Nephron (organoid): ENCODE data around the gene DOK5.

Source experiments
- H3K27ac Mint-ChIP-seq, 3 experiments: 2 replicates each; pipeline ENCODE4 v1.8.0; 2020; ENCODE audit warnings: mixed read lengths in 3 of 3, mild to moderate bottlenecking in 2 of 3, moderate library complexity in 1 of 3
- H3K27me3 Mint-ChIP-seq: 2 replicates; pipeline ENCODE4 v1.8.0; 2021; ENCODE audit warnings: low read depth, mild to moderate bottlenecking, moderate library complexity, mixed read lengths
- H3K36me3 Mint-ChIP-seq: 2 replicates; pipeline ENCODE4 v1.8.0; 2020; ENCODE audit warnings: low read depth, mixed read lengths
- H3K4me1 Mint-ChIP-seq: 2 replicates; pipeline ENCODE4 v1.8.0; 2020; ENCODE audit warnings: mixed read lengths
- H3K4me3 Mint-ChIP-seq, 3 experiments: 2 replicates each; pipeline ENCODE4 v1.8.0; 2020; ENCODE audit warnings: mild to moderate bottlenecking in 3 of 3, mixed read lengths in 3 of 3, moderate library complexity in 2 of 3
- H3K9me3 Mint-ChIP-seq: 2 replicates; pipeline ENCODE4 v1.8.0; 2020; ENCODE audit warnings: mixed read lengths
- TF ChIP-seq, protein P1 (sequence below), 3 experiments: fragments of 200-600 bp; sonication (generic); IDR thresholded peaks; one replicate each; pipeline ENCODE4 v1.5.0; 2021; ENCODE audit warnings: antibody characterized with exemption in 3 of 3; ENCODE audit not compliant: unreplicated experiment in 3 of 3

The DOK5 gene

DNA sequence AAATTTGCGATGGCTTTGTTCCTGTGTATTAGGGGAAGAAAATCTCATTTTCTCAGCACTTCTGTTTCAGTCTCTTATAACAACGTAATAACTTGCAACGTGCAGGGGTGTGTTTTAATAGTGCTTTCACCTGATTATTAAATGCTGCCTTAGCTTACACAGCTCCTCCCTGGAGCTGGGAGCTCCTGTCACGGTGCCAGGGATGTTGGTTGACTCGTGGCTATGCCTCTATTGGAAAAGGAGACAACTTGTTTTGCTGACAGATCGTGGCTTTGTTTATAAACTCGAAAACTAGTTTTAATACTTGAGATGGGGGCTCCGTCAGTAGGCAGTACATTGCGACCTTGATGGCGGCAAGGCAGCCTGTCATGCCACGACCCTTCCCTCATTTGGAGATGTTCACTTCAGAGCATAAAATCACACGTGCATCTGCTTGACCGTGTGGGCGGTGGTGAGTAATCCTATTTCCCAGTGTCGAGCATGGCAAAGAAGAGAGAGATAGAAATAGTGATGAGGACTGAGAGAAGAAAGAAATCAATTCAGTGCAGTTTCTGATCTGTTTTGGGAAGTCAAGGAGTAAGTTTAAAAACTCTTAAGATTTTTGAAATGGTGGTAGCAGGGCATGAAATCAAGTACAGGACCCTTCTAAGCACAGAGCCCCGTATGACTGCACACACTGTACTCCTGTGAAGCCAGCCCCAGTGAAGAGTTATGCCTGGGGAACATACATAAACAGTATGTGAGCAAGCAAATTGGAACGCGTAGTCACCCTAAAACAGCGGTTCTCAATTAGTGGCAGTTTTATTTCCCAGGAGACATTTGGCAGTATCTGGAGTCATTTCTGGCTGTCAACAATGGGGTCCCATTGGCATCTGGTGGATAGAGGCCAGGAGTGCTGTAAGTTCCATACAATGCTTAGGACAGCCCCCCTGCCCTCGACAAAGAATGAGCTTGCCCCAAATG lies 147.2 kb downstream of the DOK5 start:
- Mint-ChIP-seq H3K36me3 (no peaks in the 10 kb centered on the region), H3K4me1 (peaks cover 67% of the 10 kb centered on the region), H3K9me3 (no peaks in the 10 kb centered on the region), H3K27me3 (peaks cover 5% of the 10 kb centered on the region), H3K27ac (peak overlapping the region; percentile 2 to 72 (median 36)), H3K4me3 (peak overlapping the region in 1 of 3 experiments; percentile 0)
- TF ChIP-seq, protein P1, sequence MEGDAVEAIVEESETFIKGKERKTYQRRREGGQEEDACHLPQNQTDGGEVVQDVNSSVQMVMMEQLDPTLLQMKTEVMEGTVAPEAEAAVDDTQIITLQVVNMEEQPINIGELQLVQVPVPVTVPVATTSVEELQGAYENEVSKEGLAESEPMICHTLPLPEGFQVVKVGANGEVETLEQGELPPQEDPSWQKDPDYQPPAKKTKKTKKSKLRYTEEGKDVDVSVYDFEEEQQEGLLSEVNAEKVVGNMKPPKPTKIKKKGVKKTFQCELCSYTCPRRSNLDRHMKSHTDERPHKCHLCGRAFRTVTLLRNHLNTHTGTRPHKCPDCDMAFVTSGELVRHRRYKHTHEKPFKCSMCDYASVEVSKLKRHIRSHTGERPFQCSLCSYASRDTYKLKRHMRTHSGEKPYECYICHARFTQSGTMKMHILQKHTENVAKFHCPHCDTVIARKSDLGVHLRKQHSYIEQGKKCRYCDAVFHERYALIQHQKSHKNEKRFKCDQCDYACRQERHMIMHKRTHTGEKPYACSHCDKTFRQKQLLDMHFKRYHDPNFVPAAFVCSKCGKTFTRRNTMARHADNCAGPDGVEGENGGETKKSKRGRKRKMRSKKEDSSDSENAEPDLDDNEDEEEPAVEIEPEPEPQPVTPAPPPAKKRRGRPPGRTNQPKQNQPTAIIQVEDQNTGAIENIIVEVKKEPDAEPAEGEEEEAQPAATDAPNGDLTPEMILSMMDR (IDR thresholded peaks at IDR 0.05; ENCODE audit: unreplicated experiment in 3 of 3) = no peak

DNA sequence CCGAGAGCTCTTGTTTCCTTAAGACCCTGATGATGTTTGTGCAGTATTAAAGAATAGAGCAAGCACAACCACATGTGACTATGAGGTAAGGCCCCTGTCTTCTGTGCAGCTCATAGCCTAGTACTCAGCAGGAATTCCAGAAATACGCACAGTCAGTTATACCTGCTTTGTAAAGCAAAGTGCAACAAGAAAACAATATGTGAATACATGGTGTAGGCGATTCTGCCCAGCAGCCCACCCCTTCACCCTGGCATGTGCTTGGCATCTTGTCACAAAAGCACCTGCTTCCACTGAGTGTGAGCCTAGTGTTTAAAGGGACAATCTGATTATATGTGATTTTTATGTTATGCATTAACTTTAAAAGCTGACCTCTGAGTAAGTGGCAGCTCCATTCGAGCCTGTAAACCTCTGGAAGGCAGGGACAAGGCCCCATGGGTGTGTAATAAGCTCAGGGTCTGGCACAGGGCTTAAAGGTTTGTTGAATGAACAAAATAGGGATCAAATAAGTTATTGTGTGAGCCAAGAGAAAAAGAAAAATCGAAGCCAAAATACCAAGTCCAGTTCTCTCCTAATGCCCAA lies 148.7 kb downstream of the DOK5 start:
- peak overlapping the region; percentile 82 to 90 (median 89) for H3K27ac Mint-ChIP-seq
- no peaks in the 10 kb centered on the region for H3K9me3 Mint-ChIP-seq
- H3K4me1 Mint-ChIP-seq = peaks cover 67% of the 10 kb centered on the region
- TF ChIP-seq, protein P1 (IDR thresholded peaks at IDR 0.05; ENCODE audit: unreplicated experiment in 3 of 3) = no peak
- H3K27me3 Mint-ChIP-seq = peaks cover 5% of the 10 kb centered on the region
- no peaks in the 10 kb centered on the region for H3K36me3 Mint-ChIP-seq
- peak overlapping the region in 1 of 3 experiments; percentile 28 for H3K4me3 Mint-ChIP-seq

- H3K9me3 Mint-ChIP-seq = no peaks in the 10 kb centered on the region
- peaks cover 5% of the 10 kb centered on the region for H3K27me3 Mint-ChIP-seq
- H3K4me1 Mint-ChIP-seq = peaks cover 64% of the 10 kb centered on the region
- peak overlapping the region in 2 of 3 experiments; percentile 6 to 28 for H3K4me3 Mint-ChIP-seq
- no peaks in the 10 kb centered on the region for H3K36me3 Mint-ChIP-seq
- TF ChIP-seq, protein P1 (IDR thresholded peaks at IDR 0.05; ENCODE audit: unreplicated experiment in 3 of 3) = no peak
- H3K27ac Mint-ChIP-seq = peak overlapping the region; percentile 82 to 90 (median 89)
Measured at GRCh38 chr20:54624706-54625390, 149.5 kb downstream of the DOK5 start.

GRCh38 chr20:54625497-54625896 lies 150.1 kb downstream of the DOK5 start:
- H3K27ac Mint-ChIP-seq = peak overlapping the region; percentile 82 to 90 (median 89)
- no peak overlapping the region for H3K4me3 Mint-ChIP-seq
- peaks cover 5% of the 10 kb centered on the region for H3K27me3 Mint-ChIP-seq
- no peaks in the 10 kb centered on the region for H3K36me3 Mint-ChIP-seq
- no peaks in the 10 kb centered on the region for H3K9me3 Mint-ChIP-seq
- TF ChIP-seq, protein P1 (IDR thresholded peaks at IDR 0.05; ENCODE audit: unreplicated experiment in 3 of 3) = no peak
- H3K4me1 Mint-ChIP-seq = peaks cover 68% of the 10 kb centered on the region

GRCh38 chr20:54626126-54626525 lies 150.7 kb downstream of the DOK5 start:
- H3K4me1 Mint-ChIP-seq = peaks cover 61% of the 10 kb centered on the region
- no peaks in the 10 kb centered on the region for H3K36me3 Mint-ChIP-seq
- H3K9me3 Mint-ChIP-seq = no peaks in the 10 kb centered on the region
- peak overlapping the region; percentile 82 to 90 (median 89) for H3K27ac Mint-ChIP-seq
- H3K4me3 Mint-ChIP-seq = no peak overlapping the region
- TF ChIP-seq, protein P1 (IDR thresholded peaks at IDR 0.05; ENCODE audit: unreplicated experiment in 3 of 3) = no peak
- H3K27me3 Mint-ChIP-seq = peaks cover 5% of the 10 kb centered on the region
